ENCODE measurements around the gene ZNF536. TPM values are rescaled to one million over a fixed set of nuclear protein-coding genes. Genes with fewer than 3 reads are reported as not detected.
A peak's percentile ranks its signal among the peaks of the same experiment; 100 is the strongest.

ZNF536 gene
- total and polyA plus RNA-seq, 12 donors, result 2.3 to 10.8 (median 6.4) TPM

DNA sequence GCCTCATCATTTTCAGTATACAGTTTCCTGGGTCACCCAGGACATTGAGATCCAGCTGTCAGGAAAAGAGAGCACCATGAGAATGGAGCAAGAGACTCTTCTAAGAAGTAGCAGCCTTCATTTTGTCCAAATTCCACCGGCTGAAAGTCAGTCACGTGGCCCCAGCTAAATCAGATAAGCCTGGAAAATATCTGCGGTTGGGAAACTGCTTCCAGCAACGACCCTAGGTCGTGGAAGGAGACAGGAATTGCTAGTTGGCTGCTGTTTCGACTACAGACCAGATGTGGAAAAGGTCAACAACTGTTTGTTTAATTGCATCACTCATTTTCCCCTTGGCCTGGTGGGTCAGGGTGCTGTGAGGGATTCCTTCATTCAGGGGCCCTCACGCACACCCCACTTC, 107.0 kb downstream of the ZNF536 start:
- intact Hi-C loops (cut with DNase I), result no loop called here
- H3K27me3 ChIP-seq, result no peaks in the 10 kb centered on the region
- 28 to 54% (median 35%) methylated on average over 6 to 7 of the region's 7 CpGs for WGBS, 4 donors
- no peak for TF ChIP-seq POLR2A (IDR thresholded peaks at IDR 0.05)
- TF ChIP-seq, protein P1, sequence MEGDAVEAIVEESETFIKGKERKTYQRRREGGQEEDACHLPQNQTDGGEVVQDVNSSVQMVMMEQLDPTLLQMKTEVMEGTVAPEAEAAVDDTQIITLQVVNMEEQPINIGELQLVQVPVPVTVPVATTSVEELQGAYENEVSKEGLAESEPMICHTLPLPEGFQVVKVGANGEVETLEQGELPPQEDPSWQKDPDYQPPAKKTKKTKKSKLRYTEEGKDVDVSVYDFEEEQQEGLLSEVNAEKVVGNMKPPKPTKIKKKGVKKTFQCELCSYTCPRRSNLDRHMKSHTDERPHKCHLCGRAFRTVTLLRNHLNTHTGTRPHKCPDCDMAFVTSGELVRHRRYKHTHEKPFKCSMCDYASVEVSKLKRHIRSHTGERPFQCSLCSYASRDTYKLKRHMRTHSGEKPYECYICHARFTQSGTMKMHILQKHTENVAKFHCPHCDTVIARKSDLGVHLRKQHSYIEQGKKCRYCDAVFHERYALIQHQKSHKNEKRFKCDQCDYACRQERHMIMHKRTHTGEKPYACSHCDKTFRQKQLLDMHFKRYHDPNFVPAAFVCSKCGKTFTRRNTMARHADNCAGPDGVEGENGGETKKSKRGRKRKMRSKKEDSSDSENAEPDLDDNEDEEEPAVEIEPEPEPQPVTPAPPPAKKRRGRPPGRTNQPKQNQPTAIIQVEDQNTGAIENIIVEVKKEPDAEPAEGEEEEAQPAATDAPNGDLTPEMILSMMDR (IDR thresholded peaks at IDR 0.05), result no peak
- peaks cover 0 to 10% of the 10 kb centered on the region in 2 donors for H3K4me1 ChIP-seq (replicated peaks in 1 of 2)
- H3K27ac ChIP-seq, result no peak overlapping the region
- H3K4me3 ChIP-seq, result no peak overlapping the region
- H3K9me3 ChIP-seq (replicated peaks in 1 of 3), result no peaks in the 10 kb centered on the region
- DNase-seq, result peak in 5 of 7 donors; percentile 19 to 59 (median 24)
- no peaks in the 10 kb centered on the region for H3K36me3 ChIP-seq (replicated peaks in 1 of 2)

GRCh38 chr19:30480097-30480496, 107.9 kb downstream of the ZNF536 start:
- no peak for DNase-seq
- H3K4me3 ChIP-seq, result no peak overlapping the region
- no peak overlapping the region for H3K27ac ChIP-seq
- TF ChIP-seq, protein P1 (IDR thresholded peaks at IDR 0.05), result no peak
- TF ChIP-seq POLR2A (IDR thresholded peaks at IDR 0.05), result no peak
- WGBS, 4 donors, result 40 to 63% (median 56%) methylated on average over 6 of the region's 6 CpGs
- H3K27me3 ChIP-seq, result no peaks in the 10 kb centered on the region
- H3K36me3 ChIP-seq (replicated peaks in 1 of 2), result no peaks in the 10 kb centered on the region
- H3K4me1 ChIP-seq (replicated peaks in 1 of 2), result peaks cover 0 to 10% of the 10 kb centered on the region in 2 donors
- intact Hi-C loops (cut with DNase I), result no loop called here
- H3K9me3 ChIP-seq (replicated peaks in 1 of 3), result no peaks in the 10 kb centered on the region

DNA sequence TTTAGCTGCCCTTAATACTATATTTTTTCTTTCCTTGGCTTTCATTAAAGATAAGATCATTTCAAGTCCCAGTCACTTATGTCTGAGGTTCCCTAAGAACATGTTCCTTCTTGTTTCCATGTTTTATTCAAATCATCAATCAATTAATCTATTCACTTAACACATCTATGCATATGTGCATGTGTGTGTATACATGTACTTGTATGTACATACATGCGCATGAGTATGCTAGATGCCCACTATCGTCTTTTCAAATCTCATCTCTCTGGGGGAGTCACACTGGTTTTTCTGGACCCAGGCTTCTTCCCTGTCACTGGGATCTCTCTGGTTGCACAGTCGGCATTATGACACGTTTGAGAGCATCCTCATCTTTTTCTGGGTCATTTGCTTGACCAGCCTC, 108.9 kb downstream of the ZNF536 start:
- Histone ChIP-seq H3K36me3 (replicated peaks in 1 of 2) (no peaks in the 10 kb centered on the region), H3K4me1 (replicated peaks in 1 of 2) (peaks cover 0 to 10% of the 10 kb centered on the region in 2 donors), H3K9me3 (replicated peaks in 1 of 3) (no peaks in the 10 kb centered on the region), H3K27ac (no peak overlapping the region), H3K27me3 (no peaks in the 10 kb centered on the region), H3K4me3 (no peak overlapping the region)
- no peak for TF ChIP-seq POLR2A (IDR thresholded peaks at IDR 0.05)
- TF ChIP-seq, protein P1 (IDR thresholded peaks at IDR 0.05), result no peak
- WGBS, 4 donors, result 88 to 93% (median 90%) methylated on average over 4 of the region's 4 CpGs
- intact Hi-C loops (cut with DNase I), result no loop called here
- DNase-seq, result no peak

GRCh38 chr19:30481823-30482222, 109.6 kb downstream of the ZNF536 start:
- H3K27ac ChIP-seq, result no peak overlapping the region
- no peaks in the 10 kb centered on the region for H3K36me3 ChIP-seq (replicated peaks in 1 of 2)
- no peak overlapping the region for H3K4me3 ChIP-seq
- intact Hi-C loops (cut with DNase I), result no loop called here
- DNase-seq, result no peak
- H3K9me3 ChIP-seq (replicated peaks in 1 of 3), result no peaks in the 10 kb centered on the region
- H3K27me3 ChIP-seq, result no peaks in the 10 kb centered on the region
- H3K4me1 ChIP-seq (replicated peaks in 1 of 2), result peaks cover 0 to 10% of the 10 kb centered on the region in 2 donors
- no peak for TF ChIP-seq POLR2A (IDR thresholded peaks at IDR 0.05)
- TF ChIP-seq, protein P1 (IDR thresholded peaks at IDR 0.05), result no peak
- 90 to 100% (median 95%) methylated on average over 6 of the region's 6 CpGs for WGBS, 4 donors
